A549 (cell line): ENCODE data around the gene PKHD1. TPM values are rescaled to one million over a fixed set of nuclear protein-coding genes. Genes with fewer than 3 reads are reported as not detected.

Experiments used
- ATAC-seq, 2 experiments: fragments of 200-7000 bp in 1 of 2; fragments of >200 bp in 1 of 2; cut with Nextera tagmentation in 1 of 2; cut with Tn5 transposase in 1 of 2; 3 replicates each; pipeline versions ENCODE4 v1.8.0 to v1.9.1; 2018 to 2020; ENCODE audit warnings: mild to moderate bottlenecking in 1 of 2, moderate library complexity in 1 of 2
- CTCF ChIA-PET: fragments of 300-600 bp; sonication (Branson Sonifier 250); formaldehyde crosslinking; extraction: SDS; loops from one replicate; lab custom pipeline; 2021; ENCODE audit warnings: antibody characterized with exemption, inconsistent platforms; lab: Yijun Ruan, JAX
- POLR2A ChIA-PET: fragments of 350-600 bp; formaldehyde crosslinking; extraction: SDS; loops from one replicate; lab custom pipeline; 2021; ENCODE audit warnings: antibody characterized with exemption, inconsistent platforms; lab: Yijun Ruan, JAX
- DNase-seq, 2 experiments: peaks; one replicate each; pipeline versions ENCODE4 v3.0.0 to v3.0.0-alpha.2; 2011 to 2016; ENCODE audit warnings: low read depth in 1 of 2, low spot score in 1 of 2
- FAIRE-seq: peaks from 2 replicates; lab custom pipeline; 2011; peaks lifted over from hg19 to GRCh38; lab: Jason Lieb, UNC
- H3K27ac ChIP-seq, 2 experiments: fragments of >200 bp; sonication (Bioruptor Twin); formaldehyde crosslinking; 3 replicates each; pipeline ENCODE4 v1.5.1; 2016 to 2017
- H3K4me1 ChIP-seq: fragments of >200 bp; sonication (Bioruptor Twin); formaldehyde crosslinking; 3 replicates; pipeline ENCODE4 v1.6.1; 2016
- H3K4me2 ChIP-seq: fragments of >200 bp; sonication (Bioruptor Twin); formaldehyde crosslinking; 3 replicates; pipeline ENCODE4 v1.6.1; 2016
- H3K4me3 ChIP-seq: fragments of >200 bp; sonication (Bioruptor Twin); formaldehyde crosslinking; 3 replicates; pipeline ENCODE4 v1.5.1; 2016
- H3K9me3 ChIP-seq: fragments of >200 bp; sonication (Bioruptor Twin); formaldehyde crosslinking; 3 replicates; pipeline ENCODE4 v1.6.1; 2016
- CBX2 ChIP-seq: fragments of 200-600 bp; sonication (generic); IDR thresholded peaks from 2 replicates; pipeline ENCODE4 v1.6.1; 2016; ENCODE audit warnings: low read depth, mild to moderate bottlenecking, borderline replicate concordance
- CBX8 ChIP-seq: fragments of 200-600 bp; sonication (generic); IDR thresholded peaks from 2 replicates; pipeline ENCODE4 v1.6.1; 2016
- CTCF ChIP-seq: fragments of >200 bp; sonication (Bioruptor Twin); formaldehyde crosslinking; IDR thresholded peaks from 3 replicates; pipeline ENCODE4 v1.5.1; 2016
- E2F6 ChIP-seq: IDR thresholded peaks from 2 replicates; pipeline ENCODE4 v1.6.1; 2012; ENCODE audit warnings: low read depth, borderline replicate concordance
- EHMT2 ChIP-seq: fragments of 200-600 bp; sonication (generic); IDR thresholded peaks from 2 replicates; pipeline ENCODE4 v1.6.1; 2016; ENCODE audit warnings: antibody characterized with exemption, low read depth, mild to moderate bottlenecking, moderate library complexity
- ELK1 ChIP-seq: fragments of 150-350 bp; IDR thresholded peaks from 2 replicates; pipeline ENCODE4 v1.6.1; 2014; ENCODE audit warnings: low read depth, mild to moderate bottlenecking, low read length
- FOSB ChIP-seq: fragments of 250-450 bp; sonication (Bioruptor Pico); IDR thresholded peaks from 2 replicates; pipeline ENCODE4 v1.5.0; 2020; ENCODE audit warnings: mild to moderate bottlenecking, moderate library complexity
- GATA3 ChIP-seq: IDR thresholded peaks from 2 replicates; pipeline ENCODE4 v1.6.1; 2012; ENCODE audit warnings: borderline replicate concordance
- HES2 ChIP-seq: fragments of >200 bp; sonication (Bioruptor Twin); formaldehyde crosslinking; IDR thresholded peaks from 2 replicates; pipeline ENCODE4 v1.6.1; 2016
- HEYL ChIP-seq: fragments of 250-450 bp; sonication (Bioruptor Pico); IDR thresholded peaks from 2 replicates; pipeline ENCODE4 v1.8.0; 2021; ENCODE audit warnings: mild to moderate bottlenecking, moderate library complexity
- HOXA7 ChIP-seq: fragments of 250-450 bp; sonication (Bioruptor Pico); IDR thresholded peaks from 2 replicates; pipeline ENCODE4 v1.5.0; 2020; ENCODE audit warnings: mild to moderate bottlenecking, moderate library complexity
- HOXB5 ChIP-seq: fragments of 250-450 bp; sonication (Bioruptor Pico); IDR thresholded peaks from 2 replicates; pipeline ENCODE4 v1.5.0; 2020; ENCODE audit warnings: mild to moderate bottlenecking, moderate library complexity
- JUN ChIP-seq, 2 experiments: fragments of >200 bp; sonication (Bioruptor Twin); formaldehyde crosslinking; IDR thresholded peaks; 2 replicates in 1 of 2; 3 replicates in 1 of 2; pipeline ENCODE4 v1.6.1; 2016 to 2017
- MAFK ChIP-seq: fragments of 450-650 bp; IDR thresholded peaks from 2 replicates; pipeline ENCODE4 v1.6.1; 2014; ENCODE audit not compliant: partially characterized antibody
- MAZ ChIP-seq: fragments of 150-350 bp; IDR thresholded peaks from 2 replicates; pipeline ENCODE4 v1.6.1; 2014; ENCODE audit warnings: antibody characterized with exemption, low read depth, low read length, borderline replicate concordance
- NPAS2 ChIP-seq: fragments of 250-450 bp; sonication (Bioruptor Pico); IDR thresholded peaks from 2 replicates; pipeline ENCODE4 v1.8.0; 2022; ENCODE audit warnings: mild to moderate bottlenecking, moderate library complexity, borderline replicate concordance
- NR3C1 ChIP-seq: fragments of >200 bp; sonication (Bioruptor Twin); formaldehyde crosslinking; IDR thresholded peaks from 3 replicates; pipeline ENCODE4 v1.6.1; 2017
- PHF8 ChIP-seq: fragments of 200-600 bp; sonication (generic); IDR thresholded peaks from 2 replicates; pipeline ENCODE4 v1.6.1; 2016; ENCODE audit warnings: low read depth, mild to moderate bottlenecking, antibody characterized with exemption, moderate library complexity, borderline replicate concordance
- POLR2A ChIP-seq: IDR thresholded peaks from 2 replicates; pipeline ENCODE4 v1.6.1; 2012; ENCODE audit warnings: mild to moderate bottlenecking, low read length
- RAD21 ChIP-seq, 2 experiments: fragments of >200 bp in 1 of 2; sonication (Bioruptor Twin) in 1 of 2; formaldehyde crosslinking in 1 of 2; IDR thresholded peaks in 1 of 2; conservative IDR thresholded peaks in 1 of 2; 2 replicates in 1 of 2; 3 replicates in 1 of 2; pipeline ENCODE4 v1.6.1; 2012 to 2018; ENCODE audit warnings: inconsistent platforms in 1 of 2
- RCOR1 ChIP-seq: fragments of 150-350 bp; IDR thresholded peaks from 2 replicates; pipeline ENCODE4 v1.6.1; 2014; ENCODE audit warnings: antibody characterized with exemption, low read length, low read depth
- RFX5 ChIP-seq: fragments of 450-650 bp; IDR thresholded peaks from 2 replicates; pipeline ENCODE4 v1.7.1; 2014; ENCODE audit warnings: antibody characterized with exemption, mild to moderate bottlenecking, moderate library complexity
- RNF2 ChIP-seq: fragments of 200-600 bp; sonication (generic); IDR thresholded peaks from 2 replicates; pipeline ENCODE4 v1.6.1; 2016; ENCODE audit warnings: low read depth, mild to moderate bottlenecking, antibody characterized with exemption, moderate library complexity, borderline replicate concordance
- SMC3 ChIP-seq: fragments of >200 bp; sonication (Bioruptor Twin); formaldehyde crosslinking; IDR thresholded peaks from 3 replicates; pipeline ENCODE4 v1.6.1; 2018; ENCODE audit warnings: inconsistent platforms
- TP53 ChIP-seq: fragments of 250-450 bp; sonication (Bioruptor Pico); IDR thresholded peaks from 2 replicates; pipeline ENCODE4 v1.5.0; 2021; ENCODE audit warnings: mild to moderate bottlenecking, moderate library complexity
- ZFP36 ChIP-seq: fragments of 450-650 bp; IDR thresholded peaks from 2 replicates; pipeline ENCODE4 v1.6.1; 2014; ENCODE audit warnings: borderline replicate concordance; ENCODE audit not compliant: partially characterized antibody
- ZSCAN20 ChIP-seq: fragments of 250-450 bp; sonication (Bioruptor Pico); IDR thresholded peaks from 2 replicates; pipeline ENCODE4 v1.8.0; 2022; ENCODE audit warnings: mild to moderate bottlenecking, moderate library complexity
- WGBS: methylation state at CpG from one replicate; pipeline ENCODE4 v1.1.6; 2017; ENCODE audit errors: missing lambda C conversion rate; 5-methylcytosine and 5-hydroxymethylcytosine counted together
- polyA plus RNA-seq, 4 experiments: library from polyadenylated mRNA; depleted of rRNA in 3 of 4; stranded (reverse); fragments of >200 nt; fragmentation: RNase III in 1 of 4; extraction: RNeasy Plus Mini Kit Qiagen cat#74134 plus additional on column Dnase treatment in 1 of 4; gene quantifications; 2 replicates in 3 of 4; 3 replicates in 1 of 4; pipeline ENCODE4 v1.2.3, GENCODE V29; 2011 to 2017

PKHD1 gene
- polyA plus RNA-seq, 2 of the 4 experiments (the other 2 are of a cell fraction): not detected

GRCh38 chr6:51855310-51856082, 231.9 kb downstream of the PKHD1 start:
- CTCF ChIA-PET: interaction anchor here (0.6 to 1.7 kb wide), 6 partner anchors 16 to 170 kb away, joined by 3 to 8 read pairs (median 3); no protein-coding TSS in a partner anchor
- DNase-seq: peak; percentile 8 to 63
- no peak for FAIRE-seq
- POLR2A ChIA-PET: no interaction called here
- peak in 1 of 2 experiments; percentile 74; a peak in 3 of 6 replicates for ATAC-seq
- H3K27ac ChIP-seq: no peak overlapping the region
- H3K4me1 ChIP-seq: no peaks in the 10 kb centered on the region
- H3K4me2 ChIP-seq: no peak overlapping the region
- TF ChIP-seq HEYL (CRISPR knock-in tag) (no peak), MAFK (peak; percentile 13), TP53 (CRISPR knock-in tag) (no peak), CBX8 (no peak), ZSCAN20 (no peak), RAD21 (conservative IDR thresholded peaks at IDR 0.05 in 1 of 2, IDR thresholded peaks at IDR 0.05 in 1 of 2) (0 out of 5 replicates have a peak, but pooled peaks have one; percentile 15 to 36), RFX5 (no peak), POLR2A (no peak), RCOR1 (no peak), CBX2 (no peak), CTCF (peak; percentile 46), SMC3 (peak; percentile 38; the same call in 2 of the 3 replicates), EHMT2 (no peak)
- WGBS: 5% methylated on average over 10 of the region's 10 CpGs
- no peak overlapping the region for H3K4me3 ChIP-seq
- no peaks in the 10 kb centered on the region for H3K9me3 ChIP-seq

- no peaks in the 10 kb centered on the region for H3K9me3 ChIP-seq
- FAIRE-seq (no peak), ATAC-seq (no peak)
- H3K4me2 ChIP-seq: no peak overlapping the region
- no peaks in the 10 kb centered on the region for H3K4me1 ChIP-seq
- 50% methylated on average over 6 of the region's 16 CpGs for WGBS
- no peak overlapping the region for H3K27ac ChIP-seq
- TF ChIP-seq SMC3 (no peak), E2F6 (no peak), JUN (IDR thresholded peaks at IDR 0.05) (no peak), NR3C1 (no peak), PHF8 (no peak), HOXB5 (no peak), GATA3 (no peak), NPAS2 (CRISPR knock-in tag) (no peak), RNF2 (no peak), ELK1 (no peak), EHMT2 (no peak), TP53 (CRISPR knock-in tag) (no peak), ZFP36 (no peak), MAZ (no peak), FOSB (CRISPR knock-in tag) (no peak), CBX2 (no peak), HES2 (no peak), HOXA7 (CRISPR knock-in tag) (no peak)
- TF ChIP-seq, all 56 proteins: peak for 0
- H3K4me3 ChIP-seq: no peak overlapping the region
- no peak for DNase-seq
- ChIA-PET CTCF (interaction anchor here (0.9 to 1.7 kb wide), 5 partner anchors 11 to 171 kb away, joined by 3 to 8 read pairs (median 4); no protein-coding TSS in a partner anchor), POLR2A (no interaction called here)
Observed at GRCh38 chr6:51854876-51855275, 232.5 kb downstream of the PKHD1 start.
